ENCODE measurements around the gene TFPI.
"Not testable (repeated sequence)": the region's sequence is repeated elsewhere in the genome, so short reads cannot be mapped to it uniquely, and the experiment has no call there.

Gene TFPI

DNA sequence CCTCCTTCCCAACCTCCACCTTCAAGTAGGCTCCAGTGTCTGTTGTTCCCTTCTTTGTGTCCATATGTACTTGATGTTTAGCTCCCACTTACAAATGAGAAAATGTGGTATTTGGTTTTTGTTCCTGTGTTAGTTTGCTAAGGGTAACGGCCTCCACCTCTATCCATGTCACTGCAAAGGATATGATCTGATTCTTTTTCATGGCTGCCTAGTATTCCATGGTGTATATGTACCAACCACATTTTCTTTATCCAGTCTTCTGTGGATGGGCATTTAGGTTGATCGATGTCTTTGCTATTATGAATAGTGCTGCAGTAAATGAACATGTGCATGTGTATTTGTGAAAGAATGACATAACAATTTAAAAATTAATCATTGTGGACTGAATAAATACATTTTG lies 19.5 kb upstream of the TFPI start:
- H3K36me3 ChIP-seq (ENCODE audit: low read length) = no peaks in the 10 kb centered on the region
- H3K27me3 ChIP-seq (ENCODE audit: low read length) = no peaks in the 10 kb centered on the region
- no peaks in the 10 kb centered on the region for H3K9me2 ChIP-seq (replicated peaks; ENCODE audit: insufficient read depth, low read length)
- no peak overlapping the region for H3K4me2 ChIP-seq (ENCODE audit: low read depth, low read length, poor library complexity, severe bottlenecking)
- H3K9ac ChIP-seq (ENCODE audit: low read length) = no peak overlapping the region
- TF ChIP-seq, protein P1, sequence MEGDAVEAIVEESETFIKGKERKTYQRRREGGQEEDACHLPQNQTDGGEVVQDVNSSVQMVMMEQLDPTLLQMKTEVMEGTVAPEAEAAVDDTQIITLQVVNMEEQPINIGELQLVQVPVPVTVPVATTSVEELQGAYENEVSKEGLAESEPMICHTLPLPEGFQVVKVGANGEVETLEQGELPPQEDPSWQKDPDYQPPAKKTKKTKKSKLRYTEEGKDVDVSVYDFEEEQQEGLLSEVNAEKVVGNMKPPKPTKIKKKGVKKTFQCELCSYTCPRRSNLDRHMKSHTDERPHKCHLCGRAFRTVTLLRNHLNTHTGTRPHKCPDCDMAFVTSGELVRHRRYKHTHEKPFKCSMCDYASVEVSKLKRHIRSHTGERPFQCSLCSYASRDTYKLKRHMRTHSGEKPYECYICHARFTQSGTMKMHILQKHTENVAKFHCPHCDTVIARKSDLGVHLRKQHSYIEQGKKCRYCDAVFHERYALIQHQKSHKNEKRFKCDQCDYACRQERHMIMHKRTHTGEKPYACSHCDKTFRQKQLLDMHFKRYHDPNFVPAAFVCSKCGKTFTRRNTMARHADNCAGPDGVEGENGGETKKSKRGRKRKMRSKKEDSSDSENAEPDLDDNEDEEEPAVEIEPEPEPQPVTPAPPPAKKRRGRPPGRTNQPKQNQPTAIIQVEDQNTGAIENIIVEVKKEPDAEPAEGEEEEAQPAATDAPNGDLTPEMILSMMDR (IDR thresholded peaks at IDR 0.05; ENCODE audit: insufficient read depth, low read length, poor library complexity, severe bottlenecking) = no peak
- TF ChIP-seq EZH2phosphoT487 (conservative IDR thresholded peaks at IDR 0.05; ENCODE audit: low read length) = no peak
- H3K4me3 ChIP-seq (ENCODE audit: insufficient read depth, low read length, poor library complexity, severe bottlenecking) = no peak overlapping the region
- no peaks in the 10 kb centered on the region for H3K9me3 ChIP-seq (ENCODE audit: insufficient read depth, low read length)
- no peaks in the 10 kb centered on the region for H3K79me2 ChIP-seq (ENCODE audit: insufficient read depth, low read length)
- H3F3A ChIP-seq (ENCODE audit: insufficient read depth) = no peaks in the 10 kb centered on the region
- no peak overlapping the region for H3K27ac ChIP-seq (ENCODE audit: low read depth, low read length)
- H2AFZ ChIP-seq (ENCODE audit: low read depth, low read length, severe bottlenecking) = no peak overlapping the region
- no peaks in the 10 kb centered on the region for H4K20me1 ChIP-seq (ENCODE audit: low read depth, low read length)

DNA sequence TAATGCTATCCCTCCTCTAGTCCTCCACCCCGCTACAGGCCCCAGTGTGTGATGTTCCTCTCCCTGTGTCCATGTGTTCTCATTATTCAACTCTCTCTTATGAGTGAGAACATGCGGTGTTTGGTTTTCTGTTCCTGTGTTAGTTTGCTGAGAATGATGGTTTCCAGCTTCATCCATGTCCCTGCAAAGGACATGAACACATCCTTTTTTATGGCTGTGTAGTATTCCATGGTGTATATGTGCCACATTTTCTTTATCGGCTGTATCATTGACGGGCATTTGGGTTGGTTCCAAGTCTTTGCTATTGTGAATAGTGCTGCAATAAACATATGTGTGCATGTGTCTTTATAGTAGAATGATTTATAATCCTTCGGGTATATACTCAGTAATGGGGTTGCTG lies 17.8 kb upstream of the TFPI start:
- not testable (repeated sequence) for H3K9me2 ChIP-seq (replicated peaks; ENCODE audit: insufficient read depth, low read length); H4K20me1 ChIP-seq (ENCODE audit: low read depth, low read length)

DNA sequence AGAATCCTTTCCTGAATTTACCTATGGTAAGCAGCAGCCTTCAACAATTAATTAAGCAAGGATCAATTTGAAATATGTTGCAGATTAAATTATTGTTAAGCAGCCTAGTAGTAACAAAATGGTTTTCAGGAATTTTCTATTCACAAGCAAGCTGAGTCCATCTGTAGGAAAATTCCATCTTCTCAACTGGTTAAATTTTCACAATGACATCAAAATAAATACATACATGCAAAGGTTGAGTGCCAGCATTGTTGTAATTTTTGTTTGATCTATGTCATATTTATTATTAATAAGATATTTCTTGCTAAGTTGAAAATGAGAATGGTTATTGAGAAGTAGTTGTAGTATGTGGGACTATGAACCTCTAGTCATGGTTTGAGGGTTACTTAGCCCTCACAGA lies 15.3 kb upstream of the TFPI start:
- no peak overlapping the region for H3K4me2 ChIP-seq (ENCODE audit: low read depth, low read length, poor library complexity, severe bottlenecking)
- H2AFZ ChIP-seq (ENCODE audit: low read depth, low read length, severe bottlenecking) = no peak overlapping the region
- H3K79me2 ChIP-seq (ENCODE audit: insufficient read depth, low read length) = no peaks in the 10 kb centered on the region
- H4K20me1 ChIP-seq (ENCODE audit: low read depth, low read length) = no peaks in the 10 kb centered on the region
- H3F3A ChIP-seq (ENCODE audit: insufficient read depth) = no peaks in the 10 kb centered on the region
- no peak for TF ChIP-seq EZH2phosphoT487 (conservative IDR thresholded peaks at IDR 0.05; ENCODE audit: low read length)
- TF ChIP-seq, protein P1 (IDR thresholded peaks at IDR 0.05; ENCODE audit: insufficient read depth, low read length, poor library complexity, severe bottlenecking) = no peak
- no peak overlapping the region for H3K9ac ChIP-seq (ENCODE audit: low read length)
- no peaks in the 10 kb centered on the region for H3K27me3 ChIP-seq (ENCODE audit: low read length)
- H3K4me3 ChIP-seq (ENCODE audit: insufficient read depth, low read length, poor library complexity, severe bottlenecking) = no peak overlapping the region
- H3K9me3 ChIP-seq (ENCODE audit: insufficient read depth, low read length) = no peaks in the 10 kb centered on the region
- no peak overlapping the region for H3K27ac ChIP-seq (ENCODE audit: low read depth, low read length)
- no peaks in the 10 kb centered on the region for H3K36me3 ChIP-seq (ENCODE audit: low read length)
- H3K9me2 ChIP-seq (replicated peaks; ENCODE audit: insufficient read depth, low read length) = no peaks in the 10 kb centered on the region

More for the DNA sequence above, 17.8 kb upstream of the TFPI start:
- not testable (repeated sequence) for H3K27ac ChIP-seq (ENCODE audit: low read depth, low read length); H3K79me2 ChIP-seq (ENCODE audit: insufficient read depth, low read length); H3K4me2 ChIP-seq (ENCODE audit: low read depth, low read length, poor library complexity, severe bottlenecking); H3K36me3 ChIP-seq (ENCODE audit: low read length); H3K4me3 ChIP-seq (ENCODE audit: insufficient read depth, low read length, poor library complexity, severe bottlenecking); H3F3A ChIP-seq (ENCODE audit: insufficient read depth); H2AFZ ChIP-seq (ENCODE audit: low read depth, low read length, severe bottlenecking); H3K9ac ChIP-seq (ENCODE audit: low read length); H3K9me3 ChIP-seq (ENCODE audit: insufficient read depth, low read length); H3K27me3 ChIP-seq (ENCODE audit: low read length)

DNA sequence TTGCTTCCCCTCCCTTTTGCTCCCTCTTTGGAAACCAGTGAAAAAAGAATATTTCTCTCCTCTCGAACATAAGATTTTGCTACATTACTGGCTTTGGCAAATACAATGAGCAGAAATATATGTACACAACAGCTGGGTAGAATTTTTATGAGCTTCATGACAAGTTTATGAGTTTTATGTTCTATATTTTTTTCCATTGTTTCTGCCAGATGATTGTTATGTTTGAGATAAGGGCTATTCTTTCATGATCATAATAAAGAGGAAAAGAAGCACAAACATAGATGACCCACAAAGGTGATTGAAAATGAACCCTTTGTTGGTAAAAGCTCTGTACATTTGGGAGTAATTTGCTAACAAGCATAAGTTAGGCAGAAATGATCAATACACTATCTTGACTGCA lies 14.8 kb upstream of the TFPI start:
- Histone ChIP-seq H3K36me3 (ENCODE audit: low read length) (no peaks in the 10 kb centered on the region), H3K4me2 (ENCODE audit: low read depth, low read length, poor library complexity, severe bottlenecking) (no peak overlapping the region), H3K9me3 (ENCODE audit: insufficient read depth, low read length) (no peaks in the 10 kb centered on the region), H3K27ac (ENCODE audit: low read depth, low read length) (no peak overlapping the region), H2AFZ (ENCODE audit: low read depth, low read length, severe bottlenecking) (no peak overlapping the region), H3K79me2 (ENCODE audit: insufficient read depth, low read length) (no peaks in the 10 kb centered on the region), H3K27me3 (ENCODE audit: low read length) (no peaks in the 10 kb centered on the region), H3K9ac (ENCODE audit: low read length) (no peak overlapping the region), H4K20me1 (ENCODE audit: low read depth, low read length) (no peaks in the 10 kb centered on the region), H3K4me3 (ENCODE audit: insufficient read depth, low read length, poor library complexity, severe bottlenecking) (no peak overlapping the region), H3K9me2 (replicated peaks; ENCODE audit: insufficient read depth, low read length) (no peaks in the 10 kb centered on the region), H3F3A (ENCODE audit: insufficient read depth) (no peaks in the 10 kb centered on the region)
- TF ChIP-seq, protein P1 (IDR thresholded peaks at IDR 0.05; ENCODE audit: insufficient read depth, low read length, poor library complexity, severe bottlenecking) = no peak
- no peak for TF ChIP-seq EZH2phosphoT487 (conservative IDR thresholded peaks at IDR 0.05; ENCODE audit: low read length)

All from SU-DHL-6 (cell line).